BJ (cell line): ENCODE measurements around the gene FAM227A. TPM values are rescaled to one million over a fixed set of nuclear protein-coding genes. Genes with fewer than 3 reads are reported as not detected.

Experiments used
- CTCF ChIA-PET: fragments of 350-600 bp; formaldehyde crosslinking; extraction: SDS; loops from one replicate; lab custom pipeline; 2021; ENCODE audit warnings: antibody characterized with exemption, inconsistent platforms; lab: Yijun Ruan, JAX
- POLR2A ChIA-PET: fragments of 300-600 bp; sonication (Branson Sonifier 250); formaldehyde crosslinking; extraction: SDS; loops from one replicate; lab custom pipeline; 2021; ENCODE audit warnings: antibody characterized with exemption; lab: Charles Lee
- DNase-seq: peaks from one replicate; pipeline ENCODE4 v3.0.0-alpha.2; 2011; ENCODE audit warnings: low read depth
- H3K27me3 ChIP-seq: 2 replicates; pipeline ENCODE4 v1.6.0; 2011; ENCODE audit warnings: low read length; ENCODE audit not compliant: control insufficient read depth, insufficient read depth
- H3K36me3 ChIP-seq: 2 replicates; pipeline ENCODE4 v1.5.1; 2011; ENCODE audit warnings: low read length; ENCODE audit not compliant: control insufficient read depth, insufficient read depth
- H3K4me3 ChIP-seq: 2 replicates; pipeline ENCODE4 v1.5.1; 2011; ENCODE audit warnings: low read depth, mild to moderate bottlenecking, control low read depth, low read length
- polyA plus RNA-seq: library from polyadenylated mRNA; depleted of rRNA; stranded (reverse); fragments of >200 nt; gene quantifications from 2 replicates; pipeline ENCODE4 v1.2.3, GENCODE V29; 2011
- TF ChIP-seq, protein P1 (sequence below): IDR thresholded peaks from 2 replicates; pipeline ENCODE4 v1.5.1; 2011; ENCODE audit warnings: low read depth, mild to moderate bottlenecking, control low read depth, inconsistent platforms, low read length, moderate library complexity; ENCODE audit not compliant: insufficient read depth

FAM227A gene
- polyA plus RNA-seq, 1 experiment, result 1.0 TPM

DNA sequence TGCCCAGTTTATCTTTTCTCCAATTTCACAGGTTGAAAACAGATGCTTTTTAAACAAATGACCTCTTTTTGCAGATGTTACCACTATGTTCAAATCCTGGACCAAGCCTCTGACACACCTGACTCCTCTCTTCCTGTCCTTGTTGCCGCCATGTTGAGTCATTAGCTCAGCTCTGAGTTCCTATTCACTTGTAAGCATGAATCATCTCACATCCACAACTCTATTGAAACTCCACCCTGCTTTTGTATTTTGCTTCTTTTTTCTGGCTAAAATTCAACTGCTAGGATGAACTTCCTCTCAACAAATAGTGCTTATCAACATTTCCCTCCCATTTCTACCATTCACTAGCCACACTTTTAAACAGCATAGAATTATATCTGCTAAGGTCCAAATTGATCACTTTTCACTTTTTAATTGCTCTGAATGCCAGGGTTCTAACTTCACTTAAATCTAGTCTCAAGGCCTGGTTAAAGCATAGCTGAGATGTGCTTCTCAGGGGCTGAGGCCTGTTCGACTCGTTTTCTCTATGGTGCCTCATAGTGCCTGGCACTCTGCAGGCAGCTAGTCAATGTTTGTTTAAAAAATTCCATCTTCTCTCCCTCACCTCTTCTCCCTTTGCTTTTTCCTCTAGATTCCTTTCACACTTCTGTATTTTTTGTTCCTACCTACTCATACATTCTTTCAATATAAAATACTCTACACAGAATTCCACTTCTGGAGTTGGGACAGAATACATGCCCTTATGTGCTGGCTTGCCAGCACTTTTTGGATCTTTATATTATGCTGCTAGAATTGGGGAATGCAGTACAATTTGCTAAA lies 40.6 kb upstream of the FAM227A start:
- POLR2A ChIA-PET, result no interaction called here
- peak; percentile 55 for DNase-seq

DNA sequence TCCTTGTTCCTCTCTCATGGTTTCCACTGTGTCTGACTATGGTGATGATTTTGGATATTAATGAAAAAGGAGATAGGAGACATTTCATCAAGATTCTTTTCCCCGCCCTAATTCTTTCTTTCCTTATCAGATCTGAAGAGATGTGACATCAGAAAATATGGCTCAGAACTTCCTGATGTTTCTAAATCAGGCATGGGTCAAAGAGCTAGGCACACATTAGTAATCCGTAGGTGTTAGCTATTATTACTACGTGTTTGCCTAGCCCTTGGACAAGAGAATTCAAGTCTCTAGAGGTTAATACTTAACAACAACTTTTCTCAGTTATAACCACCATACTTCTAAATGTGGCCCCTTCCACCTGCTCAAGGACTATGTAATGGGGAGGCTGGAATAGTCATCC lies 38.7 kb upstream of the FAM227A start:
- DNase-seq, result no peak
- CTCF ChIA-PET, result interaction anchor here (1.5 to 2.8 kb wide), 2 partner anchors 13 kb away, joined by 6 to 18 read pairs; partner anchors contain the start of gene TOMM22
- H3K36me3 ChIP-seq, result peaks cover 1% of the 10 kb centered on the region; the same call in 1 of the 2 replicates
- POLR2A ChIA-PET, result interaction anchor here (0.7 kb wide), 1 partner anchor 10 kb away, joined by 3 read pairs; no protein-coding TSS in a partner anchor
- H3K4me3 ChIP-seq, result no peak overlapping the region
- no peaks in the 10 kb centered on the region for H3K27me3 ChIP-seq
- TF ChIP-seq, protein P1, sequence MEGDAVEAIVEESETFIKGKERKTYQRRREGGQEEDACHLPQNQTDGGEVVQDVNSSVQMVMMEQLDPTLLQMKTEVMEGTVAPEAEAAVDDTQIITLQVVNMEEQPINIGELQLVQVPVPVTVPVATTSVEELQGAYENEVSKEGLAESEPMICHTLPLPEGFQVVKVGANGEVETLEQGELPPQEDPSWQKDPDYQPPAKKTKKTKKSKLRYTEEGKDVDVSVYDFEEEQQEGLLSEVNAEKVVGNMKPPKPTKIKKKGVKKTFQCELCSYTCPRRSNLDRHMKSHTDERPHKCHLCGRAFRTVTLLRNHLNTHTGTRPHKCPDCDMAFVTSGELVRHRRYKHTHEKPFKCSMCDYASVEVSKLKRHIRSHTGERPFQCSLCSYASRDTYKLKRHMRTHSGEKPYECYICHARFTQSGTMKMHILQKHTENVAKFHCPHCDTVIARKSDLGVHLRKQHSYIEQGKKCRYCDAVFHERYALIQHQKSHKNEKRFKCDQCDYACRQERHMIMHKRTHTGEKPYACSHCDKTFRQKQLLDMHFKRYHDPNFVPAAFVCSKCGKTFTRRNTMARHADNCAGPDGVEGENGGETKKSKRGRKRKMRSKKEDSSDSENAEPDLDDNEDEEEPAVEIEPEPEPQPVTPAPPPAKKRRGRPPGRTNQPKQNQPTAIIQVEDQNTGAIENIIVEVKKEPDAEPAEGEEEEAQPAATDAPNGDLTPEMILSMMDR, result no peak

More for the DNA sequence above, 40.6 kb upstream of the FAM227A start:
- TF ChIP-seq, protein P1, result no peak
- Histone ChIP-seq H3K27me3 (no peaks in the 10 kb centered on the region), H3K4me3 (no peak overlapping the region), H3K36me3 (peaks cover 1% of the 10 kb centered on the region; the same call in 1 of the 2 replicates)
- CTCF ChIA-PET, result interaction anchor here (2.8 kb wide), 1 partner anchor 15 kb away, joined by 18 read pairs; the partner anchor contains the start of gene TOMM22

DNA sequence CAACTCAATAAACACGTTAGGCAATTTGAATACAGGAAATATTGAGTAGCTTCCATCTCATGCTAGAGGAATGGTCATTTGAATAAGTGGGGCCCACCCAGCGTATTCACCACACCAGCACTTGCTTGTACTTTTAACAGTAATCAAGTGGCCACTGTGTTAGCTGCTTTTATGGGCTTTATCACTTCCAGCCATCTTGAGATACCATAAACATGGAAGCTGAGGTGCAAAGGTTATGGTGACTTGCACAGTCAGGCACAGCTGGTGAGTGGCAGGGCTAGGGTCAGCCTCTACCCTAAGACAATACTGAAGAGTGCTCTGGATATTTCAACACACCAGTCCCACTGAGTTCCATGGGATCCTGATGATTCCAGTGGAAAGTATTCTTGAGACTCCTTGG lies 37.9 kb upstream of the FAM227A start:
- CTCF ChIA-PET, result interaction anchor here (1.5 kb wide), 1 partner anchor 12 kb away, joined by 6 read pairs; the partner anchor contains the start of gene TOMM22
- peaks cover 4% of the 10 kb centered on the region; the same call in 1 of the 2 replicates for H3K36me3 ChIP-seq
- H3K27me3 ChIP-seq, result no peaks in the 10 kb centered on the region
- no peak overlapping the region for H3K4me3 ChIP-seq
- no peak for DNase-seq
- TF ChIP-seq, protein P1, result no peak
- POLR2A ChIA-PET, result no interaction called here

DNA sequence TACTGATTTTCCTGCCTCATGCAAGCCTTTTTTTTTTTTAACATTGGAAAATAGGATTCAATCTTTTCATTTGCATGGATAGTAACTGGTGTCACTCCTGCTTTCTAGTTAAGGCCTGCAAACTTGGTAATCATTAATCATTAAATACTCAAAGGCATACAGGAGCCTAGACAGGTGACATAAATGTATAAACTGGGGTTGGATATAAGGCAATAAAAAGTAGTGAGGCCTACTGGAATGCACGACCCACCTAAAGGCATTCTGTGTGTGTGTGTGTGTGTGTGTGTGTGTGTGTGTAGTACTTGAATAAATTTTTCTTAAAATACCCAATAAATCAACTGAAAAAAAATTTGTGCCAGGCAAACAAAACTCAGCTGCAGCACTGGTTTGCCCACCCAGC lies 33.5 kb upstream of the FAM227A start:
- no peak for DNase-seq
- POLR2A ChIA-PET, result no interaction called here
- peaks cover 24% of the 10 kb centered on the region for H3K36me3 ChIP-seq
- CTCF ChIA-PET, result interaction anchor here (1.1 to 2.6 kb wide), 3 partner anchors 8 to 31 kb away, joined by 5 to 10 read pairs (median 6); partner anchors contain the start of gene TOMM22
- TF ChIP-seq, protein P1, result no peak
- no peak overlapping the region for H3K4me3 ChIP-seq
- no peaks in the 10 kb centered on the region for H3K27me3 ChIP-seq

DNA sequence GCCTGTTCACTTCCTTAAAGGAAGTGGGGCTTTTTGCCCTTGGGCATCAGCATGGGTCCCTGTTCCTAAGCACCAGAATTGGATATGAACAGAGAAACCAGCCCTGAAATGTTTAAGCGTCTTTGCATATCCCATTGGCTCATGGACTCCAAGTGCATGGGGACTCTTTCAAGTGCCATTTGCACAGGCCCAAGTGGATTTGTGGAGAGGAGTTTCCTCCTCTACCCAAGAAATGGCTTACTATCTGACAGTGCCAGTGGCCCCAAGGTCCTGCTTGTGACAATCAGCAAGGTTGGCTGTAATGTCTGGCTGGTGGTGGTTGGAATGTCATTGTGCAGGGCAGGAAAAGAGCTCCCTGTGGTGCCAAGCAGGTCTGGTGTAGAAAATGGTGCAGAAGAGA lies 29.6 kb upstream of the FAM227A start:
- POLR2A ChIA-PET, result no interaction called here

More for the DNA sequence above, 29.6 kb upstream of the FAM227A start:
- TF ChIP-seq, protein P1, result no peak
- CTCF ChIA-PET, result no interaction called here
- peaks cover 26% of the 10 kb centered on the region for H3K36me3 ChIP-seq
- no peaks in the 10 kb centered on the region for H3K27me3 ChIP-seq
- no peak for DNase-seq
- no peak overlapping the region for H3K4me3 ChIP-seq
